Nephron progenitor cell (in vitro differentiated cells): ENCODE measurements around the gene FIS1.
"Not testable (repeated sequence)": the region's sequence is repeated elsewhere in the genome, so short reads cannot be mapped to it uniquely, and the experiment has no call there.

Experiments
- DNase-seq: peaks from one replicate; pipeline ENCODE4 v3.0.0; 2021
- H3K27ac Mint-ChIP-seq: 2 replicates; pipeline ENCODE4 v1.8.0; 2021; ENCODE audit warnings: mild to moderate bottlenecking, moderate library complexity, mixed read lengths
- H3K27me3 Mint-ChIP-seq: 2 replicates; pipeline ENCODE4 v1.8.0; 2021; ENCODE audit warnings: mild to moderate bottlenecking, low read depth, mixed read lengths; ENCODE audit not compliant: poor library complexity
- H3K36me3 Mint-ChIP-seq: 2 replicates; pipeline ENCODE4 v1.8.0; 2021; ENCODE audit warnings: low read depth, mixed read lengths
- H3K4me1 Mint-ChIP-seq: 2 replicates; pipeline ENCODE4 v1.8.0; 2021; ENCODE audit warnings: mixed read lengths
- H3K4me3 Mint-ChIP-seq: 2 replicates; pipeline ENCODE4 v1.8.0; 2021; ENCODE audit warnings: mild to moderate bottlenecking, moderate library complexity, mixed read lengths
- H3K9me3 Mint-ChIP-seq: 2 replicates; pipeline ENCODE4 v1.8.0; 2021; ENCODE audit warnings: mild to moderate bottlenecking, moderate library complexity, mixed read lengths
- TF ChIP-seq, protein P1 (sequence below): fragments of 200-600 bp; sonication (generic); IDR thresholded peaks from 2 replicates; pipeline ENCODE4 v1.5.0; 2021; ENCODE audit warnings: antibody characterized with exemption

Gene FIS1

DNA sequence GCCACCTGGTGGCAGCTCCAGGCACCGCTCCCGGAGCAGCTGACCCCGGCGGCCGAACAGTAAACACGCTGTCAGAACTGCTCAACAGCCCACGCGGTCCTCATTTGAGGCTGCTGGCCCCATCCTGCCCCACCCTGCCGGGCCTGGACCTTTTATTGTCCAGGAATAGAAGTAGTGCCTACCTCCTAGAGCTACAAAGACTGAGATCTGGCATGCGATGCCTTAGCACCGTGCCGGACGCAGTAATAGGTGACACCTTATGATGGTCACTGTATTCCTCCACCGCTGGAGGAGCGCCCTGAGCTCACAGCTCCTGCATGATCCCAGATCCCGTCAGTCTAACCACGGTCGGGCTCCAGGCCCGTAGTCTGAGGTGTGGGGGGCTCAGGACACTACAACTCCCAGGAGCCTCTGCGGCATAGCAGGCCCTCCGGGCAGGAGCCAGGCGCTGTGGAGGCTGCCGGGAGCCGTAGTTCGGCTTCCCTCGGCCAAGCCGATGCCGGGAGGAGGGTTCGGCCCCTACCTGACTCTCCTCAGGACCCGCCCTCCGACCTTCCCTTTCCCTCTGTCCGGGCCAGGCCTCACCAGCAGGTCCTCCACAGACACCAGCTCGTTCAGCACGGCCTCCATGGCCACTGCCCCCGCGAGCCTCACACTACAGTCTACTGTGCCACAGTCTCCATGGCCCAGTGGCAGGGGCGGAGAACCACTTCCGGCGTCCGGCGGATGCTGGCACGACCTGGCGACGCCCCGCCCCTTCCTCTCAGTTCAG, at the start of gene FIS1:
TSS of gene FIS1 (minus strand) at position 707 of the 772 bp plus-strand sequence. CDS start at position 630, 77 bp downstream.
- Mint-ChIP-seq H3K27ac (peak within 1 kb of the TSS; percentile 97), H3K9me3 (no peaks in the 10 kb centered on the region), H3K36me3 (peaks cover 17% of the 10 kb centered on the region), H3K4me3 (peak within 1 kb of the TSS; percentile 97), H3K4me1 (peaks cover 30% of the 10 kb centered on the region), H3K27me3 (peaks cover 3% of the 10 kb centered on the region)
- DNase-seq: peak; percentile 96
- TF ChIP-seq, protein P1, sequence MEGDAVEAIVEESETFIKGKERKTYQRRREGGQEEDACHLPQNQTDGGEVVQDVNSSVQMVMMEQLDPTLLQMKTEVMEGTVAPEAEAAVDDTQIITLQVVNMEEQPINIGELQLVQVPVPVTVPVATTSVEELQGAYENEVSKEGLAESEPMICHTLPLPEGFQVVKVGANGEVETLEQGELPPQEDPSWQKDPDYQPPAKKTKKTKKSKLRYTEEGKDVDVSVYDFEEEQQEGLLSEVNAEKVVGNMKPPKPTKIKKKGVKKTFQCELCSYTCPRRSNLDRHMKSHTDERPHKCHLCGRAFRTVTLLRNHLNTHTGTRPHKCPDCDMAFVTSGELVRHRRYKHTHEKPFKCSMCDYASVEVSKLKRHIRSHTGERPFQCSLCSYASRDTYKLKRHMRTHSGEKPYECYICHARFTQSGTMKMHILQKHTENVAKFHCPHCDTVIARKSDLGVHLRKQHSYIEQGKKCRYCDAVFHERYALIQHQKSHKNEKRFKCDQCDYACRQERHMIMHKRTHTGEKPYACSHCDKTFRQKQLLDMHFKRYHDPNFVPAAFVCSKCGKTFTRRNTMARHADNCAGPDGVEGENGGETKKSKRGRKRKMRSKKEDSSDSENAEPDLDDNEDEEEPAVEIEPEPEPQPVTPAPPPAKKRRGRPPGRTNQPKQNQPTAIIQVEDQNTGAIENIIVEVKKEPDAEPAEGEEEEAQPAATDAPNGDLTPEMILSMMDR: peak; percentile 88

DNA sequence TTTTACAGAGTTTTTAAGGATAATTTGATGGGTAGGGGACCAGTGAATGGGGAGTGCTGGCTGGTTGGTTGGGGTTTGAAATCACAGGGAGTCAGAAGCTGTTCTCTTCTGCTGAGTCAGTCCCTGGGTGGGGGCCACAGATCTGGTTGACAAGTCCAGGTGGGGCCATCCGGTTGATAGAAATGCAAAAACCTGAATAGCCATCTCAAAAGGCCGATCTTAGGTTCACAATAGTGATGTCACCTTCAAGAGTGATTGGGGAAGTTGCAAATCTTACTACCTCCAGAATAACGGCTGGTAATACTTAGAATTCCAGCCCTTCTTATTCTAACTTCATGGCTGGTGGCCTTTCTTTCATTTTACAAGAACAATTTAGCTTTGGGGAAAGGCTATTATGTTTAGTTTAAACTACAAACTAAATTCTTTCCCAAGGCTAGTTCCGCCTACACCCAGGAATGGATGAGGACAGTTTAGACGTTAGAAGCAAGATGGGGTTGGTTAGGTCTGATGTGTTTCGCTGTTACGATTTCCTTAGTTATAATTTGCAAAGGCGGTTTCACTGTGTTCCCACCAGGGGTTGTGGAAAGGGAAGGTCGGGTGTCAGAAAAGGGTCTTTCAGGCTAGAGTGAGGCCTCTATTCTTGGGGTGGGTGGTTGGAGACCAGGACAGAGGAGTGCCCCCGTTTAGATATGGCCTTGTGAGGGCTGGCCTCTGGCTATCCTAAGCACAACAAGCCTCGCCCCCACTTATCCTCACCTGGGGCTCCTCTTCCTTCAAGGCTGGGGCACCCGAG, 49.4 kb upstream of the FIS1 start:
- Mint-ChIP-seq H3K27ac (no peak overlapping the region), H3K27me3 (peaks cover 95% of the 10 kb centered on the region), H3K4me3 (no peak overlapping the region), H3K36me3 (no peaks in the 10 kb centered on the region), H3K4me1 (peaks cover 7% of the 10 kb centered on the region), H3K9me3 (peaks cover 5% of the 10 kb centered on the region)
- DNase-seq: no peak
- TF ChIP-seq, protein P1: no peak

DNA sequence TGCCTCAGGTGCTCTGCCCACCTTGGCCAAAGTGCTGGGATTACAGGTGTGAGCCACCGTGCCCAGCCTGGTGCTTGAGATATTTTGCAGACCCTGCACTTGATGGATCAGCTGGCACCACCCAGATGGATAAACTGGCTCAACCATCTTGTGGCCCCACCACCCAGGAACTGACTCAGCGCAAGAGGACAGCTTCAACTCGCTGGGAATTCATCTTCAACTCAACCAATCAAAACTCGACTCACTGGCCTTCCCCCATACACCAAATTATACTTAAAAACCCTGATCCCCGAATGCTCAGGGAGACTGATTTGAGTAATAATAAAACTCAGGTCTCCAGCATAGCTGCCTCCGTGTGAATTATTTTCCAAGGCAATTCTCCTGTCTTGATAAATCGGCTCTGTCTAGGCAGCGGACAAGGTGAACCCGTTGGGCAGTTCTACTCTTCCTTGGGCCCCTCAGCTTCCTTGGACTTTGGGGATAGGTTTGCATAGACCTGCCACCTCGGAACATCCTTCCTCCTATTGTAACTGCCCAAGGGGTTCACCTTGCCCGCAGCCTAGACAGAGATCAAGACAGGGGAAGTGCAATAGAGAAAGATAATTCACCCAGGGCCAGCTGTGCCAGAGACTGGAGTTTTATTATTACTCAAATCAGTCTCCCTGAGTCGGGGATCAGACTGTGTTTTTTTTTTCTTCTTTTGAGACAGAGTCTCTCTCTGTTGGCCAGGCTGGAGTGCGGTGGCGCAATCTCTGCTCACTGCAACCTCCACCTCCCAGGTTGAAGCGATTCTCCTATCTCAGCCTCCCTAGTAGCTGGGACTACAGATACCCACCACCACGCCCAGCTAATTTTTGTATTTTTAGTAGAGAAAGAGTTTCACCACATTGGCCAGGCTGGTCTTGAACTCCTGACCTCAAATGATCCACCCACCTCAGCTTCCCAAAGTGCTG, 48.5 kb upstream of the FIS1 start:
- not testable (repeated sequence) for H3K36me3 Mint-ChIP-seq, DNase-seq, H3K4me1 Mint-ChIP-seq, H3K9me3 Mint-ChIP-seq, H3K4me3 Mint-ChIP-seq, H3K27ac Mint-ChIP-seq
- peaks cover 95% of the 10 kb centered on the region for H3K27me3 Mint-ChIP-seq

DNA sequence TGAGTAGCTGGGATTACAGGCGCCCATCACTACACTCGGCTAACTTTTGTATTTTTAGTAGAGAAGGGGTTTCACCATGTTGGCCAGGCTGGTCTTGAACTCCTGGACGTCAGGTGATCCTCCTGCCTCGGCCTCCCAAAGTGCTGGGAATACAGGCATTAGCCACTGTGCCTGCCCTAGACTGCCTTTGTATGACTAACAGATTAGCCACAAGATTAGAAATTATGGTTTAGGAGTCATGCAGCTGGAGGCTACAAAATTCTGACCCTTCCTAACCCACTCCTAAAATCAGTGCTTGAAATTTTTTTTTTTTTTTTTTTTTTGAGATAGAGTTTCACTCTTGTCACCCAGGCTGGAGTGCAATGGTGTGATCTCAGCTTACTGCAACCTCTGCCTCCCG, 47.7 kb upstream of the FIS1 start:
- H3K27ac Mint-ChIP-seq, DNase-seq, H3K9me3 Mint-ChIP-seq, H3K36me3 Mint-ChIP-seq, H3K4me3 Mint-ChIP-seq, H3K4me1 Mint-ChIP-seq: not testable (repeated sequence)
- H3K27me3 Mint-ChIP-seq: peaks cover 93% of the 10 kb centered on the region

DNA sequence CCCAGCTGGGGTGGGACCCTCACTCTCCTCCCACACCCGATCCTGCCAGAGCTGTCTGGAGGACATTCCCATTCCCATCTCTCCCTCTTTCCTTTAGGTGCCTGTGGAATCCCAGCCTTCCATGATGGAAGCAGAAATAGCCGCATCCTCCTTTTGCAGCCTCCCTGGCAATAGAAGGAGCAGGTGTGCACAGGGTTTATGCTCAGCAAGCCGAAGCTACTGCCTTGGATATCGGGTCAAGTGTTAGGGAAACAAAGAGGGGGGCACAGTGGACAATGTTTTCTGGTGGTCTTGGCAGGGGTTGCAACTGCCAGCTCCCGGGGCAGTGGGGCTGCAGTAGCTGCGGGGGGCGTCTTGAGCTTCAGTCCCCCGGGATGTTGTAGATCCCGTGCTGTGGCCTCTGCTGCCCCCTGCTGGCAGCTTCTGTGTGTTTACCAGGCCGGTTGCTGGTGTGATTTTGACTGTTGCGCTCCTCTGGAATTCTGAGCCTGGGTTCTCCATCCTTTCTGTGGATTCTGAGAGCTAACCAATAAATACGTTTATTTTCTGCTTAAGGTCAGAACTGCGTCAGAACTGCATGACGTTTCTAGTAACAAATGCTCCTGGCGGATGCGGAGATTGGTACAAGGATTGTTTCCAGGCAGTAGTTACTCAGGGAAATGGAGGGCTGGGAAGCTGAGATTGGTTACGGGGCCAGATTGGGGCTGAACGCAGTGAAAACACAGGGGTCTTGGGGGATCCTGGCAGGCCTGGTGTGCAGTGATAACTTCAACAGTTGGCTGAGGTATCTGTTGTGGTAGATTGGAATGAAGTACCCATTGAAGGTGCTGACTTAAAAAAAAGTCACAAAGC, 45.5 kb upstream of the FIS1 start:
- H3K4me1 Mint-ChIP-seq, H3K9me3 Mint-ChIP-seq, H3K36me3 Mint-ChIP-seq, H3K4me3 Mint-ChIP-seq, H3K27ac Mint-ChIP-seq: not testable (repeated sequence)
- peak; percentile 84 for DNase-seq
- peaks cover 90% of the 10 kb centered on the region for H3K27me3 Mint-ChIP-seq
- TF ChIP-seq, protein P1: peak; percentile 75

DNA sequence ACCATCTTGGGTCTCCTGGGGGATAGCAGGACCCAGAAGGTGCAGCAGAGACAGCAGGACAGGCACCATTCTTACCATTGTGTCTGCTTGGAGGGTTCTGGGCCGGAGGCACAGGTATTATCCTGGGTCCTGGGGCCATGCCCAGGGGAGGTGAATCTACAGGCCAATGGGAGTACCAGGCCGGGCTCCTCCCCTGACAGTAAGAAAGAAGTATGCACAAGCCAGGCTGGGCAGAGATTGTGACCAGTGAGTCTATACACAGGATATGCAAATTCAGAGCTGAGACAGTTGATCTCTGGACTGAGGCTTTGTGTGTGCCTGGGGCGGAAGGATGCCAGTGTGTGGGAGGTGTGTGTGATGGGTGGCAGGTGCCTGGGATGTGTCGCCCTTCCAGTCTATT, 44.8 kb upstream of the FIS1 start:
- not testable (repeated sequence) for H3K4me3 Mint-ChIP-seq
- H3K27me3 Mint-ChIP-seq: peaks cover 85% of the 10 kb centered on the region

More for the DNA sequence above, 44.8 kb upstream of the FIS1 start:
- H3K4me1 Mint-ChIP-seq, H3K36me3 Mint-ChIP-seq, H3K27ac Mint-ChIP-seq, DNase-seq, H3K9me3 Mint-ChIP-seq: not testable (repeated sequence)
